Upper lobe of left lung (tissue), 6 donors: ENCODE data around the gene CERK. TPM values are rescaled to one million over a fixed set of nuclear protein-coding genes. Genes with fewer than 3 reads are reported as not detected.

Experiments used
- ATAC-seq, 2 donors: fragments of 200-7000 bp; cut with Tn5 transposase; one replicate each; pipeline ENCODE4 v1.9.1; 2022; ENCODE audit warnings: mild to moderate bottlenecking in 2 of 2, moderate library complexity in 2 of 2; ENCODE audit not compliant: low FRiP score in 2 of 2
- DNase-seq, 2 donors: peaks; one replicate each; pipeline ENCODE4 v3.0.0-alpha.2; 2019 to 2020
- H3K27ac ChIP-seq, 4 donors: fragments of 200-600 bp; sonication (generic); one replicate each; pipeline ENCODE4 v1.5.1; 2016 to 2019
- H3K27me3 ChIP-seq, 4 donors: fragments of 200-600 bp; sonication (generic); one replicate each; pipeline ENCODE4 v1.5.1; 2017 to 2019
- H3K36me3 ChIP-seq, 4 donors: fragments of 200-600 bp; sonication (generic); one replicate each; pipeline ENCODE4 v1.5.1; 2016 to 2019
- H3K4me1 ChIP-seq, 4 donors: fragments of 200-600 bp; sonication (generic); one replicate each; pipeline ENCODE4 v1.5.1; 2018 to 2019
- H3K4me3 ChIP-seq, 4 donors: fragments of 200-600 bp; sonication (generic); one replicate each; pipeline ENCODE4 v1.5.1; 2017 to 2019; ENCODE audit warnings: mild to moderate bottlenecking in 2 of 4, moderate library complexity in 1 of 4
- H3K9me3 ChIP-seq, 4 donors: fragments of 200-600 bp; sonication (generic); one replicate each; pipeline ENCODE4 v1.5.1; 2018 to 2019
- EP300 ChIP-seq, 4 donors: sonication (generic); formaldehyde crosslinking; IDR thresholded peaks; one replicate each; pipeline ENCODE4 v1.5.1; 2017; ENCODE audit warnings: antibody characterized with exemption in 4 of 4, control low read depth in 2 of 4
- POLR2A ChIP-seq, 4 donors: fragments of 450-650 bp; IDR thresholded peaks; one replicate each; pipeline ENCODE4 v1.5.1; 2016 to 2017; ENCODE audit warnings: antibody characterized with exemption in 4 of 4, mild to moderate bottlenecking in 2 of 4
- POLR2AphosphoS5 ChIP-seq, 2 donors: sonication (generic); formaldehyde crosslinking; IDR thresholded peaks; one replicate each; pipeline ENCODE4 v1.5.1; 2017; ENCODE audit warnings: antibody characterized with exemption in 2 of 2
- WGBS, 2 donors: methylation state at CpG; one replicate each; pipeline ENCODE4 v1.1.5; 2017 to 2018; 5-methylcytosine and 5-hydroxymethylcytosine counted together
- total RNA-seq, 6 donors: library from RNA; depleted of rRNA in 4 of 6; stranded (reverse); fragments of >200 nt in 4 of 6; gene quantifications; one replicate each; pipeline versions ENCODE4 v1.1.0 to v1.2.1, GENCODE V29; 2016 to 2021
- TF ChIP-seq, protein P1 (sequence below), 6 experiments: fragments of 450-650 bp in 4 of 6; fragments of 200-600 bp in 2 of 6; sonication (generic) in 2 of 6; IDR thresholded peaks; one replicate each; pipeline ENCODE4 v1.5.1; 2016 to 2019; ENCODE audit warnings: antibody characterized with exemption in 6 of 6
- donor health status: DM: no; HTN: no; CAD: no; lungs with moderate emphysema.
- donor health status: DM: no; HTN: yes; CAD: no; lungs with severe emphysema.

The CERK gene
- total RNA-seq, 6 donors from 2014 or later: 26.9 to 55.5 (median 32.7) TPM

- WGBS, 2 donors: 84 to 88% methylated on average over 7 of the region's 7 CpGs
- ATAC-seq: no peak
- no peak overlapping the region for H3K27ac ChIP-seq
Observed at GRCh38 chr22:46732513-46732912, 5.5 kb downstream of the CERK start.

GRCh38 chr22:46732041-46732379 lies 6.0 kb downstream of the CERK start:
- no peak for ATAC-seq
- peak overlapping the region; percentile 17 to 49 (median 26) for H3K27ac ChIP-seq
- WGBS, 2 donors: 91 to 93% methylated on average over 14 of the region's 14 CpGs

More at GRCh38 chr22:46732513-46732912, 5.5 kb downstream of the CERK start:
- Histone ChIP-seq H3K4me1 (peaks cover 48 to 58% (median 54%) of the 10 kb centered on the region in 4 donors), H3K4me3 (no peak overlapping the region), H3K27me3 (no peaks in the 10 kb centered on the region), H3K9me3 (no peaks in the 10 kb centered on the region), H3K36me3 (peaks cover 0 to 16% (median 5%) of the 10 kb centered on the region in 4 donors)
- DNase-seq: no peak
- no peak for TF ChIP-seq EP300 (IDR thresholded peaks at IDR 0.05)
- TF ChIP-seq POLR2A (IDR thresholded peaks at IDR 0.05): no peak
- no peak for TF ChIP-seq POLR2AphosphoS5 (IDR thresholded peaks at IDR 0.05)
- TF ChIP-seq, protein P1, sequence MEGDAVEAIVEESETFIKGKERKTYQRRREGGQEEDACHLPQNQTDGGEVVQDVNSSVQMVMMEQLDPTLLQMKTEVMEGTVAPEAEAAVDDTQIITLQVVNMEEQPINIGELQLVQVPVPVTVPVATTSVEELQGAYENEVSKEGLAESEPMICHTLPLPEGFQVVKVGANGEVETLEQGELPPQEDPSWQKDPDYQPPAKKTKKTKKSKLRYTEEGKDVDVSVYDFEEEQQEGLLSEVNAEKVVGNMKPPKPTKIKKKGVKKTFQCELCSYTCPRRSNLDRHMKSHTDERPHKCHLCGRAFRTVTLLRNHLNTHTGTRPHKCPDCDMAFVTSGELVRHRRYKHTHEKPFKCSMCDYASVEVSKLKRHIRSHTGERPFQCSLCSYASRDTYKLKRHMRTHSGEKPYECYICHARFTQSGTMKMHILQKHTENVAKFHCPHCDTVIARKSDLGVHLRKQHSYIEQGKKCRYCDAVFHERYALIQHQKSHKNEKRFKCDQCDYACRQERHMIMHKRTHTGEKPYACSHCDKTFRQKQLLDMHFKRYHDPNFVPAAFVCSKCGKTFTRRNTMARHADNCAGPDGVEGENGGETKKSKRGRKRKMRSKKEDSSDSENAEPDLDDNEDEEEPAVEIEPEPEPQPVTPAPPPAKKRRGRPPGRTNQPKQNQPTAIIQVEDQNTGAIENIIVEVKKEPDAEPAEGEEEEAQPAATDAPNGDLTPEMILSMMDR (IDR thresholded peaks at IDR 0.05): no peak

DNA sequence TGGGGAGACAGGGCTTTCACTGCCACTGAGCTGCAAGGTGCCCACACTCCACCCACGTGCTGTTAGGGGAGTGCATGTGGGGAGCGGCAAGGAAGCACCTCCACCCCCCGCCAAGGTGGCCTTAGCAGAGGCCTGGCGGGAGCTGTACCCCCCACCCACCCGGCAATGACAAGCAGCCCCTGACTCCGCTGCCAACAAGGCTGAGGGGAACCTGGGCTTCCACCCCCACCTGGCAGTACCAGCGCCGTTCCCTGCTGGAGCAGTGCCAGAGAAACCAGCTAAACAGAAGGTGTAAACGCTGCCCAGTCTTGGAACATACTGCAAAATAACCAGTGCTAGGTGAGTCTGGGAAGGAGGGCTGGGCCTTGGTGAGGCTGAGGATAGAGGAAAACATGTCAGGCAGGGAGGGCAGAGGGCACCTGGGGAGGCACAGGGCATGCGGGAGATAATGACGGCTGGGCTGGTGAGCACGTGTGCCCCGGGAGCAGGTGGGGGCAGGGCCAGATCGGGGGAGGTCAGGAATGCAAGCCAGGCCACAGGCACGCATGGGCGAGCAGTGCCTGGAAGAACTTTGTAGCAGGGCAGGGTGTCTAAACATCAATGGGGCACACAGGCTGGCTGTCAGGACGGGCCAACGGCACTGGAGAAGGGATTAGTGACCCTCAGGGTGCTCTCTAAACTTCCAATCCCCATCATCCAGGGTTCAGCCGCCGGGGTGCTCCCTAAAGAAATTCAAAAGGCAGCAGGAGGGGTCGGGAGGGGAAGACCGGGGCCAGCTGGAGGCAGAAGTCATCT lies 6.6 kb downstream of the CERK start:
- Histone ChIP-seq H3K36me3 (peaks cover 0 to 16% (median 5%) of the 10 kb centered on the region in 4 donors), H3K9me3 (no peaks in the 10 kb centered on the region), H3K4me3 (no peak overlapping the region), H3K27ac (peak overlapping the region; percentile 17 to 49 (median 26)), H3K27me3 (no peaks in the 10 kb centered on the region), H3K4me1 (peaks cover 38 to 51% (median 46%) of the 10 kb centered on the region in 4 donors)
- TF ChIP-seq, protein P1 (IDR thresholded peaks at IDR 0.05): no peak
- TF ChIP-seq POLR2AphosphoS5 (IDR thresholded peaks at IDR 0.05): no peak
- TF ChIP-seq EP300 (IDR thresholded peaks at IDR 0.05): no peak
- no peak for TF ChIP-seq POLR2A (IDR thresholded peaks at IDR 0.05)
- WGBS, 2 donors: 64 to 67% methylated on average over 14 to 22 of the region's 22 CpGs
- DNase-seq (peak in 1 of 2 donors; percentile 69), ATAC-seq (peak; percentile 35 to 61)

More at GRCh38 chr22:46732041-46732379, 6.0 kb downstream of the CERK start:
- Histone ChIP-seq H3K4me3 (no peak overlapping the region), H3K9me3 (no peaks in the 10 kb centered on the region), H3K36me3 (peaks cover 0 to 16% (median 5%) of the 10 kb centered on the region in 4 donors), H3K27me3 (no peaks in the 10 kb centered on the region), H3K4me1 (peaks cover 43 to 57% (median 51%) of the 10 kb centered on the region in 4 donors)
- TF ChIP-seq, protein P1 (IDR thresholded peaks at IDR 0.05): no peak
- TF ChIP-seq EP300 (IDR thresholded peaks at IDR 0.05) (no peak), POLR2AphosphoS5 (IDR thresholded peaks at IDR 0.05) (no peak), POLR2A (IDR thresholded peaks at IDR 0.05) (no peak)
- DNase-seq: no peak

DNA sequence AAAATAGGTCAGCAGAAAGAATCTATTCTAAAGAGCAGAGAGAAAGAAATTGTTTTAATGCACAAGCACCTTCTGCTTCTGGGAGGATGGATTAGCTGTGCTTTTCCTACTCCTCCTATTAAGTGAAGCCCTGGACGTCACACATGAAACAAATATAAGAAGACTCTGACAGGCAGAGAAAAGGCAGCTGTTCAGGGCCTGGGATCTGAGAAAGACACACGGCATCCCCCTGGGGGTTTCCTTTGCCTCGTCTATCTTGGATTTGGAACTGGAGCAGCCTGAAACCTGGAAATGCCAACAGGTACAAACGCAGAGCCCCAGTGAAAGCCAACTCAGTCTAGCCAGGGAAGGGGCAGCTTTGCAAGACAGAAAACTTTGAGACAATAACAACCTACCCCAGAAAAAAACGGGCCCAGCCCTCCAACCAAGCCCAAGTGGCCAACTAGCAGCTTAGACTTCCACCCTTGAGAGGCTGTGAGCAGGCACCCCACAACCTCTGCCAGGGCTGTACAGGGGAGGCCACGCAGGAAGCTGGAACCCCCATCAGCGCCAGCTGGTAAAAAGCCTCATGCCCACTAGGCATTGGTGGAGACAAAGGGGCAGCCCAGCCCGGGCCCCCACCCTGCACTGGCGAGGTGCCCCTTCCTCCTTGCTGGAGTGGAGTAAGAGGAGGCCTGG lies 7.3 kb downstream of the CERK start:
- H3K4me1 ChIP-seq: peaks cover 30 to 44% (median 38%) of the 10 kb centered on the region in 4 donors
- H3K36me3 ChIP-seq: peaks cover 0 to 22% (median 5%) of the 10 kb centered on the region in 4 donors
- no peaks in the 10 kb centered on the region for H3K27me3 ChIP-seq
- H3K4me3 ChIP-seq: no peak overlapping the region
- TF ChIP-seq, protein P1 (IDR thresholded peaks at IDR 0.05): no peak
- DNase-seq: no peak
- no peak for ATAC-seq
- WGBS, 2 donors: 66 to 67% methylated on average over 5 to 9 of the region's 9 CpGs
- no peaks in the 10 kb centered on the region for H3K9me3 ChIP-seq
- H3K27ac ChIP-seq: peak overlapping the region; percentile 17 to 49 (median 22)
